ENCODE results near the gene SELPLG.

- no peak for TF ChIP-seq EZH2 (IDR thresholded peaks at IDR 0.05; ENCODE audit: borderline replicate concordance, low read depth, low read length, poor library complexity, severe bottlenecking)
- no peak for TF ChIP-seq CTCF (conservative IDR thresholded peaks at IDR 0.05; ENCODE audit: low read depth, low read length)
Measured at GRCh38 chr12:108596854-108597558, 36.7 kb downstream of the SELPLG start.

Measured in A673 (cell line).